GM10248 (cell line): ENCODE data around the gene OPN1SW.

ENCODE experiments used
- CTCF ChIA-PET: fragments of 300-600 bp; sonication (Branson Sonifier 250); formaldehyde crosslinking; extraction: SDS; loops from one replicate; lab custom pipeline; 2021; ENCODE audit warnings: antibody characterized with exemption; lab: Yijun Ruan, JAX
- POLR2A ChIA-PET: fragments of 350-650 bp; sonication (Branson Sonifier 250); formaldehyde crosslinking; extraction: SDS; loops from one replicate; lab custom pipeline; 2020; ENCODE audit warnings: antibody characterized with exemption; lab: Yijun Ruan, JAX
- DNase-seq: peaks from one replicate; pipeline ENCODE4 v3.0.0; 2012; ENCODE audit errors: extremely low spot score
- TF ChIP-seq, protein P1 (sequence below): IDR thresholded peaks from 2 replicates; pipeline ENCODE4 v1.5.1; 2012; ENCODE audit warnings: mild to moderate bottlenecking, low read depth; ENCODE audit errors: extremely low read depth, missing control alignments, control extremely low read depth

The OPN1SW gene, protein sequence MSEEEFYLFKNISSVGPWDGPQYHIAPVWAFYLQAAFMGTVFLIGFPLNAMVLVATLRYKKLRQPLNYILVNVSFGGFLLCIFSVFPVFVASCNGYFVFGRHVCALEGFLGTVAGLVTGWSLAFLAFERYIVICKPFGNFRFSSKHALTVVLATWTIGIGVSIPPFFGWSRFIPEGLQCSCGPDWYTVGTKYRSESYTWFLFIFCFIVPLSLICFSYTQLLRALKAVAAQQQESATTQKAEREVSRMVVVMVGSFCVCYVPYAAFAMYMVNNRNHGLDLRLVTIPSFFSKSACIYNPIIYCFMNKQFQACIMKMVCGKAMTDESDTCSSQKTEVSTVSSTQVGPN

DNA sequence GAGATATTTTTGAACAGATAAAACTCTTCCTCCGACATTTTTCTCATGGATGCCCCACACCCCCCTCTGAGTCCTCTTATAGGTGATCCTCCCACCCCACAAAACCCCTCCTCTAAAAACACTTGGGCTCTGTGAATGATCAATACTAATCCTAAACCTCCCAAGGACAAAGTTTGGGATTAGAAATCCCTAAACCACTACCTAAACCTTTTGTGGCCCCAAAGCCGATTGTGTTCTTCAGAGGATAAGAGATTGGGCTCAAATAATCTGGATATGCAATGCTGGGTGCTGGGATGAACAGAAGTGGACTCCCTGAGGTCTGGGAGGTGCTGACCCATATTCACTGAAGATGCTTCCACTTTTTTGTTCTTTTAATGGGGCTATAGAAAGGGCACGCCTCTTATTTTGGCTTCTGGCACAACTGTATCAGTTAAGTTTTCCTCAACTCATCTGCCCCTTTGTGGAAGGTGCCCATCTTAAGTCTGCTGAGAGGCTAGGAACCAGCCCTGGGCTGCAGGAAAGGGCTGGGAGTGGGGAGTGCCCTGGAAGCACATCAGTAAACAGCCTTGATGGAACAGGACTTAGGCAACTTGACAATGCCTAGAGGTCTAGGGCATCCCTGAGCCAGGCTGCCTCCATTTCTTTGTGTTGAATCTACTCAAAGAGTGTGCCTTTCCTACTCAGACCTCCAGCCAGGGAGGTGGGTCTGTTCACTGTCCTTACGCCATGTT lies at the start of gene OPN1SW:
Gene OPN1SW, minus strand, starts transcription at position 51 of the 731 bp plus-strand sequence. Its CDS starts 13 bp downstream, at position 38.
- TF ChIP-seq, protein P1, sequence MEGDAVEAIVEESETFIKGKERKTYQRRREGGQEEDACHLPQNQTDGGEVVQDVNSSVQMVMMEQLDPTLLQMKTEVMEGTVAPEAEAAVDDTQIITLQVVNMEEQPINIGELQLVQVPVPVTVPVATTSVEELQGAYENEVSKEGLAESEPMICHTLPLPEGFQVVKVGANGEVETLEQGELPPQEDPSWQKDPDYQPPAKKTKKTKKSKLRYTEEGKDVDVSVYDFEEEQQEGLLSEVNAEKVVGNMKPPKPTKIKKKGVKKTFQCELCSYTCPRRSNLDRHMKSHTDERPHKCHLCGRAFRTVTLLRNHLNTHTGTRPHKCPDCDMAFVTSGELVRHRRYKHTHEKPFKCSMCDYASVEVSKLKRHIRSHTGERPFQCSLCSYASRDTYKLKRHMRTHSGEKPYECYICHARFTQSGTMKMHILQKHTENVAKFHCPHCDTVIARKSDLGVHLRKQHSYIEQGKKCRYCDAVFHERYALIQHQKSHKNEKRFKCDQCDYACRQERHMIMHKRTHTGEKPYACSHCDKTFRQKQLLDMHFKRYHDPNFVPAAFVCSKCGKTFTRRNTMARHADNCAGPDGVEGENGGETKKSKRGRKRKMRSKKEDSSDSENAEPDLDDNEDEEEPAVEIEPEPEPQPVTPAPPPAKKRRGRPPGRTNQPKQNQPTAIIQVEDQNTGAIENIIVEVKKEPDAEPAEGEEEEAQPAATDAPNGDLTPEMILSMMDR, result no peak
- no peak for DNase-seq
- POLR2A ChIA-PET, result no interaction called here
- CTCF ChIA-PET, result no interaction called here

DNA sequence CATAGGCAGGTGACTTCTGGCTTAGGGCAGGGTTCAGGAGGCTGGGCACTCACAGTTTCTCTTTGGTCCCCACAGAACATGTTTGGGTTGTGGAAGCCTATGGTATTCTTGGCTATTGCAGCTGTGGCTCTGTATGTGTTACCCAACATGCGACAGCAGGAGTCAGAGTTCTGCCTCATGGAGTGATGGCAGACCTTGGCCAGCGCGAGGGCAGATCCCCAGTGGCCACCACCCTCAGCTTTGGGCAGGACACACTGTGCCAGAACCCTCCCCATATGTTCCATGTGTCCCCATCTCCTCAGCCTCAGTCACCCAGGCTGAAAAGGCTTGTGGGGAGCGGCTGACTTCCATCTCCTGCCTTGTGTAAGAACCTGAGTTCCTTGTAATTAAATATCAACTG lies 46.1 kb upstream of the OPN1SW start:
- CTCF ChIA-PET, result interaction anchor here (1.0 to 2.6 kb wide), 2 partner anchors 10 to 15 kb away, joined by 4 to 7 read pairs; no protein-coding TSS in a partner anchor
- DNase-seq, result no peak
- POLR2A ChIA-PET, result no interaction called here
- TF ChIP-seq, protein P1, result no peak

DNA sequence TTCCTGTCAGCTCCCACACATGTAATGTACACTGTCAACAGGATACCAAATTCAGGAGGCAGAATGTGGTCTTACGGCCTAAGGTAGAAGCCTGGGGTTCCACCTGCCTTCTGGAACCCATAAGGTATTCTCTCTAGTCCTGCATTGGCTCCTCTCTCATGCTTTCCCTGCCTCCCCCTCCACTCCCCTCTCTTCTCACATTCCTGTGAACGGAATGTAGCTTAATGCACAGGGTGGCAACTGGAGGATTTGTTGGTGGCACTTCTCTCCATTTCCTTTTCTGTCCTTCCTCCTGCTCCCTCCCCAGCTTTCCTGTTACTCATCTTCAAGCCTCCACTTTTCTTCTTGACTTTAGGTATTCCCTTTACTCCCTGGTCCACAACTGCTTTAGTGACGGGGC lies 43.1 kb upstream of the OPN1SW start:
- ChIA-PET POLR2A (no interaction called here), CTCF (interaction anchor here (1.0 to 1.4 kb wide), 7 partner anchors 9 to 65 kb away, joined by 3 to 4 read pairs (median 3); no protein-coding TSS in a partner anchor)
- TF ChIP-seq, protein P1, result no peak
- no peak for DNase-seq

DNA sequence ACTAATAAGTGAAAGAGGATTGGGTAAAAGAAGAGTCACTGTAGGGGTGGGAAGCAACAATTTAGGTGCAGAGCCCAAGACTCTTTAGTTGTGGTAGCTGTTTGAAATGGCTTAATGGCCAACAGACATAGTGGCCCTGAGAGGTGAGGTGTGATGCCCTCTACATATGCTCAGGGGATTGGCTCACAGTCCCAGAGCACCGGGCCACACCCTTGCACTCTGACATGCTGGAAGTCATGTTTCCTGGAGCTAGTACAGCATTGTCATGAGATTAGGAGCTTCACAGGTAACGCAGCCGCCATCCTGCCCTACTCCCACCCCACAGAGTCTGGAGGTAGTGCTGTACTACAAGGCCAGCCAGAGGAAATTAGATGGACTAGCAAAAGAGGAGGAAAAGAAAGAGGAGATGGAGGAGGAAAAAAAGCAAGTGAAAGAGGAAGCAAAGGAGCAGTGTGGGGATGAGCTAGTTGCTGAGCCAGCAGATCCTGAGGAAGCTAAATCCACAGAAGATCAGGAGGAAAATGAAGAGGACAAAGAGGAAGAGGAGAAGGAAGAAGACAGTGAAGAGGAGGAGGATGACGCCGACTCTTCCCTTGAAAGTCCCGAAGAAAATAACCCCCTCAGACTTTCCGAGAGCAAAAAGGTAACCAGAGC lies 39.8 kb upstream of the OPN1SW start:
- TF ChIP-seq, protein P1, result no peak
- no peak for DNase-seq
- CTCF ChIA-PET, result interaction anchor here (1.5 to 1.6 kb wide), 2 partner anchors 8 to 53 kb away, joined by 3 read pairs; no protein-coding TSS in a partner anchor
- POLR2A ChIA-PET, result no interaction called here

DNA sequence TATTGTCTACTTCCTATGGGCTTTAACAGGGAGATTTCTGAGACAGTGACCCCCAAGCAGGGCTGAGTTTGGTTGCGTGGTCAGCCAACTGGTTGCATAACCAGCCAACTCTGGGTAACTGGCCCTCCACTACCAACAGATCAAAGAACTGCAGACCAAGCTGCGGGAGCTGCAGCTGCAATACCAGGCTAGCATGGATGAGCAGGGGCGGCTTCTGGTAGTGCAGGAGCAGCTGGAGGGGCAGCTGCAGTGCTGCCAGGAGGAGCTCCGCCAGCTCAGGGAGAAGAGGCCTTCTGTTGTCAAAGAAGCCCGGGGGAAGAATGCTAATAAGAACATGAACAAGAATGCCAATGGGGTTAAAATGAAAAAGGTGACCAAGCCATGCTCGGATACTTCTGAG lies 38.9 kb upstream of the OPN1SW start:
- TF ChIP-seq, protein P1, result no peak
- DNase-seq, result no peak
- CTCF ChIA-PET, result interaction anchor here (1.5 to 1.6 kb wide), 2 partner anchors 9 to 54 kb away, joined by 3 read pairs; no protein-coding TSS in a partner anchor
- POLR2A ChIA-PET, result no interaction called here
